ENCODE results near the gene NPY4R2.
"Not testable (repeated sequence)": the region's sequence is repeated elsewhere in the genome, so short reads cannot be mapped to it uniquely, and the experiment has no call there.

The NPY4R2 gene

GRCh38 chr10:47918475-47918874 lies at the start of gene NPY4R2:
Gene NPY4R2, plus strand, starts transcription at chr10:47918662. Its CDS starts 3,326 bp downstream, at chr10:47921988.
- not testable (repeated sequence) for DNase-seq

DNA sequence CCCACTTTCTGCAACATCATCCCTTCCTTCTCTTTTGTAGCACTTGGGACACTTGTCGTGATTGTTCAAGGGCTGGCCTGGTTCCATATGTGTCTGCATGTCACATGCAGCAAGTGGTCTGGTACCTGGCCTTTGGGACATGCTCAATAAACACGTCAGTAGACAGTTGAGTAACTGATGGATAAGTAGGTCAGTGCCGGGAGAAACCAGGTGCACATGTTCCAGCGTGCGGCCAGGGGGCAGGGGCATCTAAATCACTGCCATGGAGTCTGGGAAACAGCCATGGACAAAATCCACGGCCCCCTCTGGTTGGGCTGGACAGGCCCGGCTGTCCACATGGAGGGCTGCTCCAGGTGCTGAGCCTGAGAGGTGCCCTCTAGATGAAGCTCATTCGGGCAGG lies 47.6 kb upstream of the NPY4R2 start:
- DNase-seq = not testable (repeated sequence)

DNA sequence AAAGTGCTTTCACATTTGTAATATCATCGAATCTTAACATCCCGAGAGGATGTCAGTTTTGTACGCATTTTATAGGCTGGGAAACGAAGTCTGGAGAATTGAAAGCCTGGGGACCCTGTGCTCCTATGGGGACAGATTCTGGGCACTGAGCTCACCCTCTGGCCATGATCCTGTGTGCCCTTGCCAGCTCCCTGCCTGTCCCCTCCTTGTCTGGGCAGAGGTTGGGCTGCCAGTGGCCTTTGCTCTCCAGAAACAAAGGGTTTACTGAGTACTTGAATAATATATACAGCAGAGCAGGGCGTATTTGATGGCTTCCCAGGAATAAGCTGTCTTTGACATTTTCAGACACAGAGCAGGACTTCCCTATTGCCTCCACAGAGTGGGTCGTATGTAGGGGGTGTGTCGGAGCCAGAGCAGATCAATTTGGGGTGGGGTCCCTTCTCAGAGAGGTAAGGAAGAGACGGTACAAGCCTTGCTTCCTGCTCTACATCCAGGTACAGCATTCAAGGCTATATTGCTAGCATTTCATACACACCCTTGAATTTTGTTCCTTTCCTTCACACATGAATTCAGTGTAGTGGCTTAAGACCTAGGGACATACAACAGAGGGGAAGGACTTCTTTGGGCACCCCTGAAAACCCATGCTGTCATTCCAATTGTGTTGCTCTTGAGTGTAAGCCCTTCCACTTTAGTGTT lies 46.8 kb upstream of the NPY4R2 start:
- not testable (repeated sequence) for DNase-seq

DNA sequence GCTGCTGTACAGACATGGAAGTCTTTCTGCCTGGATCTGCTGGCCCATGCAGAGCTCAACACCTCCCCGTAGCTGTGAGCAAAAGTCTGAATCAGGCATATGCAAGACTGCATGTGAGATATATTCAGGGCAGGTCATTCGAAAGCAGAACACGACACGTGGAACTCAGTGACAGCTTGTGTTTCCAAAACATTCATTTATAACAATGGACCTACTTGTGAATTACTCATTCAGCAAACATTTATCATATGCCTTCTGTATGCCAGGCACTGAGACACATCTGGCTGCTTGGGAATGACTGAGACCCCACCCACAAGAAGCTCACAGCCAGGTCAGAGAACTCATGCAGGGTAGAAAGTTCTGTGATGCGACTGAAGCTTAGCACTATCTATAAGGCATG lies 46.2 kb upstream of the NPY4R2 start:
- DNase-seq = not testable (repeated sequence)

- not testable (repeated sequence) for DNase-seq
Observed at GRCh38 chr10:47884239-47884638, 34.2 kb upstream of the NPY4R2 start.

DNA sequence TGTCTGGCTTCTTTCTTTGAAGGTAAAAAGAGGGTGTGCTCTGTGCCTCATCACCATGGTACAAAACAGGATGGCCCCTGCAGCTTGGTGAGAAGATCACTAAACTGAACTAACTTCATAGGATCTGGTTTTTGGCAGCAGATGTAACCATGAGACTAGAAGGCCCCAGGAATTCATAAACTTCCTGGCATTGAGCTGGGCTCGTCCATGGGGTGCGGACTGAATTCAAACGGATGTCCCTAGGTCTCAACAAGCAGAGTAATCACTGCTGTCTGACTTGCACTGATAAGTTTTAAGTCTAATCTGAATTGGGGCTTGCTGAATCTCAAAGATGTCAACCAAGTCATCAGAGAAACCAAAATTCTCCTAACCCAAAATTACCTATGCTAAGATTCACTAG lies 33.5 kb upstream of the NPY4R2 start:
- not testable (repeated sequence) for DNase-seq

GRCh38 chr10:47886356-47886755 lies 32.1 kb upstream of the NPY4R2 start:
- DNase-seq = not testable (repeated sequence)

GRCh38 chr10:47886827-47887226 lies 31.6 kb upstream of the NPY4R2 start:
- DNase-seq = not testable (repeated sequence)

DNA sequence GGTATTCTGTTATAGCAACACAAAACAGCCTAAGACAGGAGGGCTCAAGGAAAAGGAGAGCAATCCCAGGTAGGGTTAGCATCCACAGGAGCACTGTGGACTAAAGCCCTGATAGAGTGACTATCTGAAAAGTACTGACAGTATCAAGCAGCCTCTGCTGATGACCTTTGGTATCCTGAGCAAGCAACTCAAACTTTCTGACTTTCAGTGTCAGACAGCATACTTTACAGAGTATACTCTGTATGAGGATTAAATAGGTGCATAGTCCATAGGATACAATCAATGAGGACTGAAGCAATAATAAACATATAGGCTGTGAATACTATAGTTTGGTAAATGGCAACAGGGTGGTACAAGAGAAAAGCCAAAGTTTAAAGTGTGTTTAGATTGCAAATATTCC lies 27.7 kb upstream of the NPY4R2 start:
- DNase-seq = not testable (repeated sequence)

DNA sequence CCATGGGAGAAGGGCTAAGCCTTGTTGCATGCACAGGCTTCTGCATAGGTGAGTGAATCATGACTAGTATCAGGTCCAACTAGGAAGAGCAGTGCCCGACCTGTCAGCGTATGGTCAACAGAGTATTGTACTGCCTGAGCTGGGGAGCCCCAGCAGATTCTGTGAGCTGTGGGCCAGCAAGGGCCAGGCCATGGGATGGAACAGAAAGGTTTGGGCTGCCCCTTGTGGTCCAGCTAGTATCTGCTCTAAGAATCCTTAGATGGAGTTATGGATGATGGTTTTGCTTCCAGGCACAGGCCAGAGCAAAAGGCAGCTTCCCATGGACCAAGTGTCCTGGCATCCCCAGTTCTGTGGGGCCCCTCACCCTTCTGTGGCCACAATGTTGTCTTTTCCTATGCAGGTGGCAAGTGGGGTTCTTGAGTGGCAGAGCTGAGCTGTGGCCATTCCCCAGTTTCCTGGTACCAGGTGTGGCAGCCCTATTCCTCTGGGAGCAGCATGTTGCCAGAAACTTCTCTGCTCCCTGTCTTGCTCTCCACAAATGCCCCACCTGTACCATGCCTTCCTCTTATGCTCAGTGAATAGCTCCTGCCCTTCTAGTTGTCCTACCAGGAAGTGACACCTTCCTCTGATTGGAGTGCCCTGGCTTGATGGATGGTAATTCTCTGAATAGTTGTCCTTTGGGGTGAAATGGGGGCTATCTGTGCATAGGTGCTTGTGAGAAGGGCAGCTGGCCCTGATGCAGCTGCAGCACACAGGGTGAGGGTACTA lies 25.8 kb upstream of the NPY4R2 start:
- DNase-seq = not testable (repeated sequence)

- not testable (repeated sequence) for DNase-seq
Observed at GRCh38 chr10:47894571-47894970, 23.9 kb upstream of the NPY4R2 start.

- DNase-seq = not testable (repeated sequence)
Observed at GRCh38 chr10:47897813-47898212, 20.6 kb upstream of the NPY4R2 start.

DNA sequence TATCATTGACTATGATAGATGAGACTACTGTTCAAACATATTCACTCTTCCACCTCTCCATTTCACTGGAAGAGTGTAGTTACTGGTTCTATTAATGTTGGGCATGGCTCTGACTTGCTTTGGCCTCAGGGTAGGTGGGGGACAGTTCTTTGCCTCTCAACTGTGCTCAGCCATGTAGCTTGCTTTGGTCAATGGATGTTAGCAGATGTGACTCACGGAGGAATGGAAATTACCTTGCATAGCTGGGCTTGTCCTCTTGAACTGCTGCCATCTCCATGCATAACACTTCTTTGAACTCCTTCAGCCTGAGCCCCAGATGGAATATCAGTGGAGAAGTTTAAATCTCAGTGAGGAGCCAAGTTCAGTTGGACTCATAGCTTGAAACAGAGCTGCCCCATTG lies 9.1 kb upstream of the NPY4R2 start:
- DNase-seq = not testable (repeated sequence)

DNA sequence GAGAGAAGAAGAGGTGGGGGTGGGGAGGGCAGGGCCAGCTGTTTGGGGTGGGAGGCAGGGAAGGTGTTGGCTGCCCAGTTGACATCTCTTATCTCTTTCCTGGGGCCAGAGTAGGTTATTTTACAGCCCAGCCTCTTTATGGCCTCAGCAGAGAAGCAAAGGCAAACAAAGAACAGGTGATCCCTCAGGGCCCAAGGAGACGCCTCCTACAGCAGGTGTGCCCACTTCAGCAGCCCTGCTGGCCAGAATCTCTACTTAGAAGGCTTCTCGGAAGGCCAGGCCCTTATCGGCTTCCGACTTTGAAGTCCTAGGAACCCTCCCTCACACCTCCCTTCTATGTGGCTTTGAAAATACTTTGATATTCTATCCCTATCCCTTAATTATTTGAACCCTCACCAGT lies 8.0 kb upstream of the NPY4R2 start:
- DNase-seq = not testable (repeated sequence)

- DNase-seq = not testable (repeated sequence)
Observed at GRCh38 chr10:47914052-47914451, 4.4 kb upstream of the NPY4R2 start.

DNA sequence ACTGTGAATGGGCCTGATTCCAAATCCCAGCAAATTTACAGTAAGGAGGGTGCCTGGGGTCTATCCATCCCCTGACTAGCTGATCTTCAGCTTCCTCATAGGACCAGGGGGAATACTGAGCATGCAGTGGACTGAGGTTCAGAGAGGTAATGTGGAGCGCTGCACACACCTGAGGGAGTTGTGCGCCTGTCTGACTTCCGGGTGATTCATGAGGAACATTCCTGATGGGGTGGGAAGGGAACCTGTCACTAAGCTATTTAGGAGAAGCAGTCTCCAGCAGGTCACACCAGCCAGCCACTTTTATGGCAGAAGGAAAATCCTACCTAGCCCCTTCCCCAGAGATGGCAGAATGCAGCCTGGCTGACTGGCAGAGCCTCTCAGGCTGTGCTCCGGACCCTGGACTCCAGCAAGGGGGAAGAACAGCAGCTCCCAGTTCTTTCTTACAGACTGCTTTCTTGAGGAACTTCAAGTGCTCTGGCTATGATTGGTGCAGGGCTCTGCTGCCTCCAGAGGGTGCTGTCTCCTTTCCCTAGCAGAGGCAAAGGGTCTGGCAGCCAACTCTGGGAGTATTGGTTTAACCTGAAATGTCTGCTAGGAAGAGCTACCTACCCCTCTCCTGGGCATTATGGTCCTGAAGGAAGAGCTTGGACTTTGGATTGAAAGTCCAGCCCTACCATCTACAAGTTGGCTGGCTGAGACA lies 2.5 kb upstream of the NPY4R2 start:
- not testable (repeated sequence) for DNase-seq

DNA sequence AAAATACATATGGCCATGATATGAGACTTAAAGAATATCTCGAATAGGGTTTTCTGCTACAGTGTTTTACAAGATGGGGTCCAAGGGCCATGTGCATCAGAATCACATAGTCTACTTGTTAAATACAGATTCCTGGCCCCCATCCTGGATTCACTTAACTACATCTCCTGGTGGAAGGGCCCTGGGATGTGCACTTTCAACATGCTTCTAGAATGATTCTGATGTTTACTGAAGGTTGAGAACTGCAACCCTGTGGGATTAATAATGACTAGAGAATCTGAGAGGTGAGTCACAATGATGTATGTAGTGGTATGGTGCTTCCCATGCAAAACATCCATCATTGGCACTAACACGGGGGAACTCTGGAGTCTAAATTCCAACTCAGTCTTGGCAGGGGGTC lies 2.1 kb downstream of the NPY4R2 start:
- DNase-seq = not testable (repeated sequence)

GRCh38 chr10:47922503-47922902 lies 4.0 kb downstream of the NPY4R2 start:
- not testable (repeated sequence) for DNase-seq

DNA sequence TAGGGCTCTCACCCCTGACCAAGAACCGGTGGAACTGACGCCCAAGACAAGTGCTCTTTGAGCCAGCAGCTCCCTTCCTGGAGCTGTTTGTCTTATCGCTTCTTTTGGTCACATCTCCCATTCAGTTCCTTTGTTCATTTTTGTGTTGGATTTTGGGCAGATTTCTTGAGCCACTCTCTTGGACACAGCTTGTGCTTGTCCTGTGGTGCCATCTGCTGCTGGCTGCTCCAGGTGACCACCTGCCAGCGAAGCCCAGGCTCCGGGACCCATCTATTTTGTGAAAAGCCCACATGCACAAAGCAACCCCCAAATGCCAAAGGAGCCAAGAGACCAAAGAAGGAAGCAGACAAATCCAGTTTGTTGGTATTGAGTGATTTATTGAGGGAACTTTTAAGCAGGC lies 6.2 kb downstream of the NPY4R2 start:
- not testable (repeated sequence) for DNase-seq

DNA sequence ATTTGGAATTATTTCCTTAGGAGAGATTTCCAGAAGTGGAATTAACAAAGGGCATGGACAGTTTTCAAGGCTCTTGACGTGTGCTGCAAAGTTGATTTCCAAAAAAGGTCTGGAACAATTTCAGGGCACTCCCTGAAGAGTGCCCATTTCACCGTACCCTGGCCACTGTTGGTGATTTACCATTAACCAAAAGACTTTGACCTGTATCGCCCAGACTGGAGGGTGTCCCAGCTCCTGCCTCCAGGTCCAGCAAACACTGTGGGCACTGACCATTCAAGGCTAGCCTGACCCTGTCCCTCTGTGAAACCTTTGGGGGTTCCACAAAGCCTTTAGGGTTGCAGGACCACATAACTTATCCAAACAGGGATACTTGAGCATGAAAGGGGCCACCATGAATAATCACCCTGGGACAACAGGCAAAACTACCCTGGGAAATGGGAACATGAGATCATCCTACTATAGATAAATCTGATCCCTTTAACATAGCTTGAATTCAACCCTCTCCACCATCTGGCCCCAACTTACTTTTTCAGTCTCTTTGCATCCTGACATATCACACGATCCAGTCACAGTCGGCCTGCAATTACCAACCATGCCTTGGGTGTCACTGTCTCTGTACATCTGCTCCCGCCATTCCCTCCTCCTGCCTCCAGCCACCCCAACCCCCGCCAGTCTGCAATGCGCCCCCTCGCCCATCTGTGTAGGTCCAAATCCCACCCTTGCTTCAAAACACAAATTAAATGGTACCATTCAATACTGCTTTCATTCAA lies 8.9 kb downstream of the NPY4R2 start:
- DNase-seq = not testable (repeated sequence)

DNA sequence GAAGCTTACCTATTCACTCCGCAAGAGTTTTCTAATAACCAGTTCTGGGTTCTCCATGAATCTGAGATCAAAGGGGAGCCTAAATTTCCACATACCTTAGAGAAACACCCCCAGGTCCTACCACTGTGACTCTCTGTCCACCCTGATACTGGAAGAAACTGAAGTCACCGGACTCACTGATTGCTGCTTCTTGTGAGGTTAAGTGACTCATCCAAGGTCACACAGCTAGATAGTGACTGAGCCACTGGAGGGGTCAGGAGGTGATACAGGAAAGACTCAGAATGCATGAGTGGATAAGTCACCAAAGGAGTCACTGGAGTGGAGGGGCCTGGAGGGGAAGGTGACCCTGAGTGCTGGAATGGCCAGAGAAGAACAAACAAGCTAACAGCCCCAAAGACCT lies 9.8 kb downstream of the NPY4R2 start:
- not testable (repeated sequence) for DNase-seq

DNA sequence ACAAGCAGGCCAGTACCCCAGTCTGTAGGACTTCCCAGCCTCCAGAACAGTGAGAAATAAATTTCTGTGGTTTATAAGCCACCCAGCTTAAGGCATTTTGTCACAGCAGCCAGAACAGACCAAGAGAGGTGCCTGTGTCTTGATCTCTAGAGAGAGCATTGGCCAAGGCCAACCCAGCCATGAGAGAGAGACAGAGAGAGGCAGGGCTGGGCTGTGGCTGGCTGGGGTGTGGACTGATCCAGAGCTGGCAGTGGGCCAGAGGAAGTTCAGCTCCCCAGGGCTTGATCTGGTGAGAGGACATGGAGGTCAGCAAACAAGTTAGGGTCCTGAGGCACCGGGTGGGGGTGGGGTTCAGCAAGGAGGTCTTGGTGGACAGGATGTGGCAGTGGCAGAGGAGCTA lies 14.4 kb downstream of the NPY4R2 start:
- not testable (repeated sequence) for DNase-seq

DNA sequence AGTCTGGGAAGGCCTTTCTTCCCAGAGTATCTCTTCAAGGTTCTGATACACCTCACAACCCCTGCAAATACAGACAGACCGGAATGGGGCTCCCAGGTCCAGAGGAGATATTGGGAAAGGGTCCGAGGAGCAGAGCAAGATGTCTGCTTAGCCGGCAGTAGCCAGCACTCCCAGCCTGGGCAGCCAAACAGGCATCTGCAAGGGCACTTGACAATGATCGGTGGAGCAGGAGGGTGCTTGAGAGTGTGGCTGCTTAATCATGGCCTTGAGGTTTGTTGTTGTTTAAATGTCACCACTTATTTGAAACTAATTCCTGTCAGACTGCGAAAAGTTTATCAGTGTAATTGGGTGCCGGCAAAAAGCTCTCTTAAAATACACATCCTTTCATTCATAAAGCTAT lies 15.0 kb downstream of the NPY4R2 start:
- DNase-seq = not testable (repeated sequence)
